HG03354 (cell line): Measurements from ENCODE around the gene MILR1.
"Not testable (repeated sequence)": the region's sequence is repeated elsewhere in the genome, so short reads cannot be mapped to it uniquely, and the experiment has no call there.

Source experiments
- ATAC-seq: cut with Tn5 transposase; IDR thresholded peaks from one replicate; pipeline ENCODE4 v1.9.1; 2021; ENCODE audit warnings: mild to moderate bottlenecking; ENCODE audit not compliant: unreplicated experiment, poor library complexity, severe bottlenecking

Gene MILR1, protein sequence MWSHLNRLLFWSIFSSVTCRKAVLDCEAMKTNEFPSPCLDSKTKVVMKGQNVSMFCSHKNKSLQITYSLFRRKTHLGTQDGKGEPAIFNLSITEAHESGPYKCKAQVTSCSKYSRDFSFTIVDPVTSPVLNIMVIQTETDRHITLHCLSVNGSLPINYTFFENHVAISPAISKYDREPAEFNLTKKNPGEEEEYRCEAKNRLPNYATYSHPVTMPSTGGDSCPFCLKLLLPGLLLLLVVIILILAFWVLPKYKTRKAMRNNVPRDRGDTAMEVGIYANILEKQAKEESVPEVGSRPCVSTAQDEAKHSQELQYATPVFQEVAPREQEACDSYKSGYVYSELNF

DNA sequence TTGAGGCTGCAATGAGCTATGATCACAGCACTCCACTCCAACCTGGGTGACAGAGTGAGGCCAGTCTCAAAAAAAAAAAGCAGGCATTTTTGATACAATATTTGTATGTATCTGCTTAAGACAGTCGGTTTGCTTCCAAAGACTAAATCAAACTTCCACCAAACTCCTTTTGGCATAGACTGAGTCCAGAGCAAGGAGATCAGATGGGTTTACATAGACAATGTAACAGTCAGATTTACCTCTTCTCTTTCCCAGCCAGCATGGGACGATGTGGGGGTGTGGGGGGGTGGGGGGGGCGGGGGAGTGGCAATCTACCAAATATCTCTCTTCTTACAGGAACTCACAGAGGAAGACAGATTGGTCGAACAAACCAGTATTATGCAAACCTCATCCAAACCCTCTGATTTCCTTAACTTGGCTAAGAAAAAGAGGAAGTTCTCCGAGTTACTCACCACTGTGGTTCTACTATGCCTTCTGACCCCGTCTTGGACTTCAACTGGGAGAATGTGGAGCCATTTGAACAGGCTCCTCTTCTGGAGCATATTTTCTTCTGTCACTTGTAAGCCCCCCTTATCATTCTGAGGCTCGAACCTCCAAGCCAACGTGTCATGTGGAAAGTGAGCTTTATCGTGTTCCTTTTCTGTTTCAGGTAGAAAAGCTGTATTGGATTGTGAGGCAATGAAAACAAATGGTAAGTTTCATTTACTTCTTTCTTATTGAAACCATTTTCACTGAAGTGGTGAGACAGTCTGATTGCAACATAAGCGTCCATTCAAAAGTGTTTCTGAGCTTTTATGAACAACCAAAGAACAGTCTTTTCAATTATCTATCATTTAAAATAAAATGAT is at the start of gene MILR1:
MILR1 (plus strand) TSS at position 451 of the 848 bp plus-strand sequence; CDS start at position 505, 54 bp downstream.
- no peak for ATAC-seq

DNA sequence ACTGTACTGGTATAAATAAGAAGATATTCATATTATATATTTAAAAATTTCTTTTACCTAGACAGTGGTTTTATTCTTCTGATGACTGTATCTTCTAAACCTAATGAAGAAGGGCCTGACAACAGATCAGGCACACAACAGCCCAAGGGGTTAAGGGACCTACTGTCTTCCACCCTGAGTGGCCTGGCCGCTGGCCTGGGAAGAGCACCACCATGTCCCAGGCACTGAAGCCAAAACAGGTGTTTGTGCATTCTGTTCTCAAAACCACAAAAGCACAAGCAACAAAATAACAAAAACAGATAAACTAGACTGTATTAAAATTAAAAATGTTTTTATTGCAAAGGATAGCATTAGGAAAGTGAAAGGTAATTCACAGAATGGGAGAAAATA is 49.2 kb upstream of the MILR1 start:
- no peak for ATAC-seq

- no peak for ATAC-seq
Observed at GRCh38 chr17:64400642-64401041, 48.3 kb upstream of the MILR1 start.

DNA sequence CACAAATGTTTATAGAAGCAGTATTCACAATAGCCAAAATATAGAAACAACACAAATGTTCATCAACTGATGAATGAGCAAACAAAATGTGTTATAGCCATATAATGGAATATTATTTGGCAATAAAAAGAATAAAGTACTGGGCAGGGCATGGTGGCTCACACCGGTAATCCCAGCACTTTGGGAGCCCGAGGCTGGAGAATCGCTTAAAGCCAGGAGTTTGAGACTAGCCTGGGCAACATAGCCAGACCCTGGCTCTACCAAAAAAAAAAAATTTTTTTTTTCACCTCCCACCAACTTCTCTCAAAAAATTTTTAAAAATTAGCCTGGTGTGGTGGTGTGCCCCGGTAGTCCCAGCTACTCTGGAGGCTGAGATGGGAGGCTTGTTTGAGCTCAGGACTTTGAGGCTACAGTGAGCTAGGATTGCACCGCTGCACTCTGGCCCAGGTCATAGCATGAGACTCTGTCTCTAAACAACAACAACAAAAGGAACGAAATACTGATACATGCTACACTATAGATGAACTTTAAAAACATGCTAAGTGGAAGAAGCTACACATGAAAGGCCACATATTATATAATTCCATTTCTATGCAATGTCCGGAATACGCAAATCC is 47.6 kb upstream of the MILR1 start:
- ATAC-seq, result no peak

- ATAC-seq, result no peak
Observed at GRCh38 chr17:64401941-64402340, 47.0 kb upstream of the MILR1 start.

- ATAC-seq, result no peak
Observed at GRCh38 chr17:64402469-64402868, 46.4 kb upstream of the MILR1 start.

DNA sequence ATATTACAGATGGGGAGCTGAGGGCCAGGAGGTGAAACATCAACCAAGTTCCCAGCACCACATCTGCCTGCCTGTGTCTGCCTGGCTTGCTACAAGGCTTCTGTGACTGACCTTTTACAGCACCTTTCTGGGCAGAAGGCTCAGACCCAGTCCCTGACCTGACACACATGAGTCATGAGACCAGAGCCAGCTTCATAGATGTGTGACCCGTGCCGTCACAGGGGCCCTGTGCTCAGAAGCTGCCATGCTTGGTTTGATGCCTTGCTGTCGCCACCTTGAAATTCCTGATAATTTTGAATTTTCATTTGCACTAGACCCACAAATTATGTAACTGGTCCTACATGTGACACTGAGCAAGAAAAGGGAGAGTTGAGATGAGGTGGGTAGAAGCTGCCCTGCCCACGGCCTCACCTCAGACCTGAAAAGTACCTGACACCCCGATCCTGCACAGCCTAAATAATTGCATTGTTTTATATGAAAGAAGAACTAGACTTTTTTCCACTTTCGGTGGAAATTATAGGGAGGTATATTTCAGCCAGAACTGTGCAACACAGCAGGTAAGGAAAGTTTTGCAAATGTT is 44.9 kb upstream of the MILR1 start:
- ATAC-seq, result no peak

DNA sequence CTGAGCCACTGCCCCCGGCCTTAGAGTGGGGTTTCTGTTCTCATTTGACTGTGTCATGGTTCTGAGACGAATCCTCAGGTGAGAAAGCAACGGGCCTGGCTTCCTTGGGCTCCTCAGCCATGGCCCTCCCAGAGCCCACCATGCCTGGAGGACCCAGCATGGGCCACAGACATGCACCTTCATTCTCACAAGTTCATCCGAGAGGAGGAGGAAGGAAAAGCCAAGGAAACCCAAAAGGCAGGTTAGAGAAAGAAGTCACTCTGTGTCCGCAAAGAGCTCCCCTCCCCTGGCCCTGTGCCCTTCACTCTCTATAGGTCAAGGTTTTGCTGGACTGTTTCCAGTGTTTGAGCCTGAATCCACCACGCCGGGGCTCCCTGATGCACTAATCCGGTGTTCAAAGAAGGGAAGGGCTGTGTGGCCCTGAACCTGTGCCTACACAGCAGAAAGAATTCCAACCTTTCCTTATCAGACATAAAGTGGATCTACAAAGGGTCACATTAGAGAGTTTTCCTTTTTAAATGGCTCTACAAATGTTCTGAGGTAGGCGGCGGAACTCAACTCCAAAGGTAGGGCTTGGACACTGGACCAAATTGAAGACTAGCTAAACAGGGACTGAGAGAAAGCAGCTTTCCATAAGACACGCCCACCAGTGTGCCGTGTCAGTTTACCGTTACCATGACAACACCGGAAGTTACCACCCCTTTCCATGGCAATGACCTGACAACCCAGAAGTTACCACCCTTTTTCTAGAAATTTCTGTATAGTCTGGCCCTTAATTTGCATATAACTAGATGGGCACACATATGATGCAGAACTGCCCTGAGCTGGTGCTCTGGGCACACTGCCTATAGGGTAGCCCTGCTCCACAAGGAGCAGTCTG is 42.4 kb upstream of the MILR1 start:
- no peak for ATAC-seq

DNA sequence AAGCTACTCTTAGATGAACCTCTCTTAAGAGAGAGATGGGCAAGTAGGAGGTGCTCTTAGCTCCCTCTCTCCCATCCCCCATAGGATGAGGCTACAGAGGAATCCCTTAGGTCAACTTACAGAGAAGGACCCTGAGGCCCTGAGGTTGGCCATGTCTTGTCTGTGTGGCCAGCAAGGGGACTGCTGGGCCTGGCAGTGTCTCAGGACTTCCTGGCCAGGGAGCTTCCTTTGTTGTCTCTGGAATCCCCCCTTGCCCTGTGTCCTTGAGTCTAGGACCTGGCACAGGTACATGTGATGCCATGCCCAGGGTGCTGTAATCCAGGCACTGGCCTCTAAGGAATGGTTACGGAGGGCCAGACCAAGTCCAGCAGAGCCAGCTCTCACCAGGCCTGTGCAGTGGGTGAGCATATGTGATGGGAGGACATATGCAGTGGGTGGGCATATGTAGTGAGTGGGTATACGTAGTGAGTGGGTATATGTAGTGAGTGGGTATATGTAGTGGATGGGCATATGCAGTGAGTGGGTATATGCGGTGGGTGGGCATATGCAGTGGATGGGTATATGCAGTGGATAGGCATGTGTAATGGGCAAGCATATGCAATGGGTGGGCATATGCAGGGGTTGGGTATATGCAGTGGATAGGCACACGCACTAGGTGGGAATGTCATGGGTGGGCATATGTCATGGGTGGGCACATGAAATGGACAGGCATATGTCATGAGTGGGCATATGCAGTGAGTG is 38.0 kb upstream of the MILR1 start:
- no peak for ATAC-seq

- no peak for ATAC-seq
Observed at GRCh38 chr17:64411999-64412771, 36.7 kb upstream of the MILR1 start.

- no peak for ATAC-seq
Observed at GRCh38 chr17:64412944-64413381, 36.0 kb upstream of the MILR1 start.

GRCh38 chr17:64413513-64413912 is 35.4 kb upstream of the MILR1 start:
- peak; percentile 74 for ATAC-seq

GRCh38 chr17:64418506-64419339 is 30.2 kb upstream of the MILR1 start:
- ATAC-seq, result no peak

GRCh38 chr17:64420143-64420670 is 28.7 kb upstream of the MILR1 start:
- peak; percentile 68 for ATAC-seq

DNA sequence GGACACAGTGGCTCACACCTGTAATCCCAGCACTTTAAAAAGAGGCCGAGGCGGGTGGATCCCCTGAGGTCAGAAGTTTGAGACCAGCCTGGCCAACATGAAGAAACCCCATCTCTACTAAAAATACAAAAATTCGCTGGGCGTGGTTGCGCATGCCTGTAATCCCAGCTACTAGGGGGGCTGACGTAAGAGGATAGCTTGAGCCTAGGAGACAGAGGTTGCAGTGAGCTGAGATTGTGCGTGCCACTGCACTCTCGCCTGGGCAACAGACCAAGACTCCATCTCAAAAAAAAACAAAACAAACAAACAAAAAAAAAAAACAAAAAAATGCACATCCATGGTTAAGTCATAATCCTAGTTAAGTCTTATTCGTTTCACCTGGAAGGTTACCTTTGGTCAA is 26.8 kb upstream of the MILR1 start:
- ATAC-seq, result not testable (repeated sequence)

DNA sequence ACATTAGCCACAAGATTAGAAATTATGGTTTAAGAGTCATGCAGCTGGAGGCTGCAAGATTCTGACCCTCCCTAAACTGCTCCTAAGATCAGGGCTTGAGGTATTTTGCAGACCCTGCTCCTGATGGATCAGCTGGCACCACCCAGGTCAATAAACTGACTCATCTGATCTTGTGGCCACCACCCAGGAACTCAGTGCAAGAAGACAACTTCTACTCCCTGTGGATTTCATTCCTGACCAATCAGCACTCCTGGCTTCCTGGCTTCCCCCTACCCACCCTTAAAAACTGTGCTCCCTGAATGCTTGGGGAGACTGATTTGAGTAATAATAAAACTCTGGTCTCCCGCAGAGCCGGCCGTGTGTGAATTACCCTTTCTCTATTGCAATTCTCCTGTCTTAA is 25.0 kb upstream of the MILR1 start:
- no peak for ATAC-seq

DNA sequence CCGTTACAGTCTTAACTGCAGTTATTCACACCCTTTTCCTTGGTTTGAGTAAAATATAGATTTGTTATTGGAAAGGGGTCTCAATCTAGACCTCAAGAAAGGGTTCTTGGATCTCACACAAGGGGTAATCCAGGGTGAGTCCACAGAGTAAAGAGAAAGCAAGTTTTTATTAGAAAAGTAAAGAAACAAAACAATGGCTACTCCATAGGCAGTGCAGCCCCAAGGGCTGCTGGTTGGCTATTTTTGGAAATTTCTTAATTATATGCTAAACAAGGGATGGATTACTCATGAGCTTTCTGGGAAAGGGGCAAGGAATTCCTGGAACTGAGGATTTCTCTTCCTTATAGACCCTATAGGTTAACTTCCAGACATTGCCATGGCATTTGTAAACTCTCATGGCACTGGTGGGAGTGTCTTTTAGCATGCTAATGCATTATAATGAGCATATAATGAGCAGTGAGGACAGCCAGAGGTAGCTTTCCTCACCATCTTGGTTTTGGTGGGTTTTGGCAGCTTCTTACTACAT is 24.5 kb upstream of the MILR1 start:
- ATAC-seq, result no peak
